HG03175 (cell line): ENCODE measurements around the gene TCN1.
"Not testable (repeated sequence)": the region's sequence is repeated elsewhere in the genome, so short reads cannot be mapped to it uniquely, and the experiment has no call there.

ENCODE experiments used
- ATAC-seq: cut with Tn5 transposase; IDR thresholded peaks from one replicate; pipeline ENCODE4 v1.9.1; 2021; ENCODE audit warnings: mild to moderate bottlenecking, moderate library complexity; ENCODE audit not compliant: unreplicated experiment

TCN1 gene

GRCh38 chr11:59857439-59858434 is 8.6 kb downstream of the TCN1 start:
- no peak for ATAC-seq

DNA sequence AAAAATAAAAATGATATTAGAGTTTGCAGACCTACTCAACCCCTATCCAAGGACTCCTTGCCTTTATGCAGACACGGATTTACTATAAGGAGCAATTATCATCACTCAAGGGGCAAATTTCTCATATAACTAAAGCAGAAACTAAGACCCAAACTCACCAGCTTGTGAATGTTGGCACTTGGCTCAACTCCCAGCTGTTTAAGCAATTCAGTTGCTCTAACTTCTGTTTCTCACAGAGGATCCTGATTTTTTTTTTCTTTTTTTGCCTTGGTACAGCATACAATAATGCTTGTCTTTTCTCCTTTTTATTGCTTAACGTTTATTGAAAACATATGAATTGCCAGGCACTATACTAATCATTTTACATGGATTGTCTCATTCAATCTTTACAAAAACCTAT is 11.4 kb downstream of the TCN1 start:
- ATAC-seq, result no peak

GRCh38 chr11:59851416-59851815 is 14.9 kb downstream of the TCN1 start:
- ATAC-seq, result not testable (repeated sequence)

- ATAC-seq, result not testable (repeated sequence)
Measured at GRCh38 chr11:59849551-59849950, 16.7 kb downstream of the TCN1 start.

DNA sequence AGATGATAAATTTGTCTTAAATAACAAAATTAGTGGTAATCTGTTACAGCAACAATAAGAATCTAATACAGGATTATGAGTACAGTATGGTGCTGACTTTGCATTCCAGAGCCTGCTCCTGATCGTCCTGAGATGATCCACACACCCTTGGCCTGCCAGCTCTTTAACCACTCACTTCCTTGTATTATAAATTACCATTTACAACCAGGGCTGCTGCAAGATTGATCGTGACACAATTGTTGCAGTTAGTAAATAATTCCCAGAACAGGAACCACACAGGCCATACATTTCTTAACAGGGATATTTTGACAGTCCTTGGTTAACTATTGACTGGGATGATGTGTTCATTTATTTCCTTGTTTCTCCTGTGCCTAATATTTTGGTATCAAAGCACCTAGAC is 17.2 kb downstream of the TCN1 start:
- no peak for ATAC-seq

DNA sequence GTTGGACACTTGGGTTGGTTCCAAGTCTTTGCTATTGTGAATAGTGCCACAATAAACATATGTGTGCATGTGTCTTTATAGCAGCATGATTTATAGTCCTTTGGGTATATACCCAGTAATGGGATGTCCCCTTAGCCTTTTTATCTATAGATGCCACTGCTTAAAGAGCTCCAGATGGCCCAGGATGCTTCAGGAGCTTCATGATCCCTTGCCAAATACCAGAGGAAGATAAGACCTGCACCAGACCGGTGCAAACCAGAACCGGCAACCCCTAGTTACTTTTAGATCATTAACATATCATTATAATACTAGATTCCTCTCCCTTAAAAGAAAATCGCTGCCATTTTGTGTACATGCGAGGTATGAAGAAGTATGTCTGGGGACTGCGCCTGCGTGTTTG is 17.8 kb downstream of the TCN1 start:
- not testable (repeated sequence) for ATAC-seq

- ATAC-seq, result no peak
Measured at GRCh38 chr11:59847626-59848025, 18.7 kb downstream of the TCN1 start.

- no peak for ATAC-seq
Measured at GRCh38 chr11:59846556-59846955, 19.7 kb downstream of the TCN1 start.

GRCh38 chr11:59845399-59845798 is 20.9 kb downstream of the TCN1 start, which contains the start of gene CBLIF:
Gene CBLIF, minus strand, starts transcription at chr11:59845499. Its CDS starts 46 bp downstream, at chr11:59845453.
- no peak for ATAC-seq

DNA sequence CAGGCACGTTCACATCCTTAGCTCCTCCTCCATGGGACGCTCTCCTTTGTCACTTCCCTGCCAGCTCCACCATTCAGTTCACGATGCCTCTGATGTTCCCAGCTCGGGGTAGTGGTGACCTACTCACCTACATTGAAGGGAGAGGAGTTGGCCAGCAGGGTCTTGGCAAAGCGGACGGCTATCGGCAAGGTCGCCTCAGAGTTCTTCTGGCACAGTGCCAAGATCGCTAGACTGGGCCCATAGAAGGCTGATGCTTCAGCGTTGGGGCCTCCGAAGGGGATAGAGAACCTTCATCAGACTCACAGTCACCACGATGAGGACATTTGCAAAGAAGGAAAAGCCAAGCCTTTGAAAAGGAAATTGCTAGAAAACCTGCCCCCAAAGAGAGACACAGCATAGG is 24.0 kb downstream of the TCN1 start:
- ATAC-seq, result no peak

DNA sequence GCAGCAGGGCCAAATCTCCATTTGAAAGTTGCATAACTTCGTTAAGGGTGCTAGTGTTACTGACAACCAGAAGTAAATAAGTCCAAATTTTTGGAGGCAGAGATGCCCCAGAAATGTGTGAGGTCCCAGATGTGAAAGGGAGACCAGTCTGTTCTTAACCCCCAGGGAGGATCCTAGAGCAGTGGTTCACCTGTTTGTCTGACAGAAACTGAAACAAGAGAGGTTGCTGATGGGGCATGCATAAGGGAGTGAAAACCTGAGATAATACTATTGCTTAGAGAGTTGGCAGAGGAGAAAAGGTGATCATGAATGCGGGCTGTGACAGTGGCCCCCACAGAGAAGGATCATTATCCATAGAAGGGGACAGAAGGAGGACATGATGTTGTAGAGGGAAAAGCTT is 24.8 kb downstream of the TCN1 start:
- peak; percentile 60 for ATAC-seq

DNA sequence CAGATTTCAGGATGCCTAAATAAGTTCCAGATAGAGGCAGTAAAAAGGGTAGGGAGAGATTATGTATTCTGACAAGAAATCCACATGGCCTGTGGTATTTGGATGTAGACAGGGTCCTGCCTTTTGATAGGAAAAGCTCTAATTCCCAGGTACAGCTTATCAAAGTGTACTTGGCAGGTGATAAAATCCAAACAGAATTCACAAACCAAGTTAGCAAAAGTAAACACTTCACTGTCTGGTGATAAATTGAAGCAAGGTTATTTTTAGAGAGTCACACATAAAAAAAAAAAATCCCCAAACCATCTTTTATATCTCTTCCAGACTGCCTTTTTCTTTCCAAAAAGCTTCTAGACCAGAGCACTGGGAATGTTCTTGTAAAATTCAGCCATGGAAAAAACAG is 26.7 kb downstream of the TCN1 start:
- ATAC-seq, result no peak

- no peak for ATAC-seq
Measured at GRCh38 chr11:59833602-59834001, 32.7 kb downstream of the TCN1 start.

DNA sequence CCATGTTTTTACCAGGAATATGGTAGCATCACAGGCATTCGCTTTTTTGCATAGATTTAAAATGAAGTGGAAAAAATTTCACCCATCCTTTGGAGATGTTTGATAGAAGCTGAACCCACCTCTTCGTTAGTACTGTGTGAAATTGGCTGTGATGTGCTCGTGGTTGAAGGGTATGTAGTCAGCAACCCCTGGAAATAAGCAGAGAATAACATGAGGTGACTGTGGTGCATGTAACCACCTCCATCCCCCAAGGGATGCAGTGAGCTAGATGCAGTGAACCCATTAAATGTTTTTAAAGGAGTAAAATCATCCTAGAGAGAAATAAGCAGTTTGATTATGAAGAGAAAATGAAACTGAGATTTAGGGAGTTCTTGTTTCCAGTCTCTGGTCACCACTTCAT is 36.9 kb downstream of the TCN1 start:
- ATAC-seq, result no peak

- ATAC-seq, result peak; percentile 90
Measured at GRCh38 chr11:59822989-59823566, 43.2 kb downstream of the TCN1 start.

GRCh38 chr11:59818572-59818971 is 47.7 kb downstream of the TCN1 start:
- ATAC-seq, result no peak

GRCh38 chr11:59816434-59816833 is 49.9 kb downstream of the TCN1 start:
- ATAC-seq, result not testable (repeated sequence)

DNA sequence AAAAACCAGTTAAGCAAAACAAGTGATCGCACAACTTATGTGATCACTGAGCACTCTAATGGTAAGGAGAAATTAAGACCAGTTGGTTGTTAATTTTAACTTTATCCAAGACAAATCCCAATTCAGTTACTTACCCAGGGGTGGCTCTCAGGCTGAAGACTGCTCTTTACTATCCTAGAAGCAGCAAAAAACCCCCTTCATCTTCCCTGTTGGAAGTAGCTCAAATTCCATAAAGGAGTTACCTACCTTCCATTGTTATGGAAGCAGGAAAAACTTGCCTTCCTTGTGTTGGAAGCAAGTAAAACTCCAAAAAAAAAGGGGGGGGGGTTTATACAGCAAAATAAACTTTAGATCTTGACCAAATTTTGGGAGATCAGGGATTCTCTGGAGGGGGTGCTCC is 50.5 kb downstream of the TCN1 start:
- no peak for ATAC-seq

- ATAC-seq, result no peak
Measured at GRCh38 chr11:59814021-59814420, 52.3 kb downstream of the TCN1 start.

GRCh38 chr11:59813364-59813763 is 52.9 kb downstream of the TCN1 start:
- no peak for ATAC-seq

- ATAC-seq, result no peak
Measured at GRCh38 chr11:59812220-59812619, 54.1 kb downstream of the TCN1 start.

GRCh38 chr11:59810911-59811259 is 55.4 kb downstream of the TCN1 start:
- ATAC-seq, result peak; percentile 2
